GM19395 (cell line): Measurements from ENCODE around the gene COX8A.
"Not testable (repeated sequence)": the region's sequence is repeated elsewhere in the genome, so short reads cannot be mapped to it uniquely, and the experiment has no call there.

ENCODE experiments used
- ATAC-seq: cut with Tn5 transposase; IDR thresholded peaks from one replicate; pipeline ENCODE4 v1.9.1; 2021; ENCODE audit warnings: mild to moderate bottlenecking, moderate library complexity; ENCODE audit not compliant: unreplicated experiment

Gene COX8A, protein sequence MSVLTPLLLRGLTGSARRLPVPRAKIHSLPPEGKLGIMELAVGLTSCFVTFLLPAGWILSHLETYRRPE

DNA sequence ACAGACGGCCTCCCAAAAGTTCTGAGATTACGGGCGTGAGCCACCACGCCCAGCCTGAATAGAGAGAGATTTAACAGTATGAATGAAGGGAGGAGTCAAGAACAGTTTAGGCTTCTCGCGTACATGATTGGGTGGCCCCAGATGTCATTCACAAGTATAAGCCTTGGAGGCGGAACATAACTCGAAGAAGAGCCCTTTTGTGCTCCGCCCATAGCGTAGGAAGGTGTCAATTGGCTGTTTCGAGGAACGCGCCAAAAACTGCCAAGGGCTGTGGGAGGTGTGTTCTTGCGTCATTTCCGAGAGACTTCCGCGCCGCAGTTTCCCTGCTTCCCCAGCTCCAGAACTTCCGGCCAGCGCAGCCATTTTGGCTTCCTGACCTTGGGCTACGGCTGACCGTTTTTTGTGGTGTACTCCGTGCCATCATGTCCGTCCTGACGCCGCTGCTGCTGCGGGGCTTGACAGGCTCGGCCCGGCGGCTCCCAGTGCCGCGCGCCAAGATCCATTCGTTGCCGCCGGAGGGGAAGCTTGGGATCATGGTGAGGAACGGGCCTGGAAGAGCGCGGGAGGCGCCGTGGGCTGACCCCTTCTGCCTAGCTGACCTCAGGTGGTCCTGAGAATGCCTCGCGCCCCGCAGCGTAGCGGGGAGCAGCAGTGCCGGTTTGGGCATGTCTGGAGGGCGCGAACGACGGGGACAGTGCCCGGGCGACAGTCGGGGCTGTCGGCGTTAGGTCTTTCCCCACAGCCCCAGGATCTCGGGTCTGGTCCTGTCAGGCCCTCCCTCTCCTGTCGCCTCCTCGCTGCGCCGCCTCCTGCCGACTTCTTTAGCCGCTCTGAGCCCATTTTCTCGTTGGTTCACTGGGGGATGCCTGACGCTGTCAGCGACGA, at the start of gene COX8A:
TSS of gene COX8A (plus strand) at position 362 of the 885 bp plus-strand sequence. CDS start at position 423, 61 bp downstream.
- ATAC-seq = peak; percentile 96

DNA sequence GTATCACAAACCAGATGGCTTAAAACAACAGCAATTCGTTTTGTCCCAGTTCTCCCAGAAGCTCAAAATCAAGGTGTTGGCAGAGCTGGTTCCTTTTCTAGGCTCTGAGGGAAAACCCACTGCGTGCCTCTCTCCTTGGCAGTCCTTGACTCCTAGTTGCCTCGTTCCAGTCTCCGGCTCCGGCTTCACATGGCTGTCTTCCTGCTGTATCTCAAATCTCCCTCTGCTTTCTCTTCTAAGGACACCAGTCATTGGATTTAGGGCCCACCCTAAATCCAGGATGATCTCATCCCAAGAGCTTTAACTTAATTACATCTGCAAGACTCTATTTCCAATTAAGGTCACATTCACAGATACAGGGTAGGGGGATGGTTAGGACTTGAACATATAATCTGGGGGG, 44.8 kb upstream of the COX8A start:
- no peak for ATAC-seq

DNA sequence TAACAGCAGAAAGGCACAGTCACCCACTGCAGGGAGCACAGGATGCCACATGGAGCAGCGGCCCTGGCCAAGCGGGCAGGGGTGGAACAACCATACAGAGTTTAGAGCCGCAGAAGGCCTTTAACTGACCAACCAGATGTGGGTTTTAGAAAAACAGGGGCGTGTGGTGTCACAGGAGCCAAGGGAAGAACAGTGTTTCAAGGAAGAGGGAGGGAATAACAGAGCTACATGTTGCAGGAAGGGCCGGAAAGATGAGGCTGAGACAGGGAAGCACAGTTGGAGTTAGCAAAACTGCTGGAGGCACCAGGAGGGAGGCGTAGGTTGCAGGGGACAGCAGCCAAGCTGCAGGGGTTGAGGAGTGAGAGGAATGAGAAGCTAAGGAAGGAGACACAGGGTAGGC, 43.4 kb upstream of the COX8A start:
- no peak for ATAC-seq

DNA sequence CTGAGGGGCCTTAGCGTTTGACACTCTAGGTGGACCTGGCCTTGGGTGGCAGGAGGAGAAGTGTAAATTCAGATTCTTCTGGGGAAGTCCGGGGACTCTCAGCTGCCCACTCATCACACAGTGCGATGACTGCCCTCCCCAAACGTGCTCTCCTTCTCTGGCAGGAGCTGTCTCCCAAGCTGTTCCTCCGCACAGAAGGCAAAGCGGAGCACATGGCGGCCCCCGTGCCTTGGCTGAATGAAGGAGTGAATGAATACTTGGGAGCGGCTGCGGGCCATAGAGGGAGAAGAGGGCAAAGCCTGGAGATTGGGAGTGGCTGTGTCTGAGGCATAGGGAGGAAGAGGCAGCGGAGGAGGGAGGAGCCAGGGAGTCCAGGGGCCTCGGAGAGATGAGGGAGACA, 42.5 kb upstream of the COX8A start:
- no peak for ATAC-seq

DNA sequence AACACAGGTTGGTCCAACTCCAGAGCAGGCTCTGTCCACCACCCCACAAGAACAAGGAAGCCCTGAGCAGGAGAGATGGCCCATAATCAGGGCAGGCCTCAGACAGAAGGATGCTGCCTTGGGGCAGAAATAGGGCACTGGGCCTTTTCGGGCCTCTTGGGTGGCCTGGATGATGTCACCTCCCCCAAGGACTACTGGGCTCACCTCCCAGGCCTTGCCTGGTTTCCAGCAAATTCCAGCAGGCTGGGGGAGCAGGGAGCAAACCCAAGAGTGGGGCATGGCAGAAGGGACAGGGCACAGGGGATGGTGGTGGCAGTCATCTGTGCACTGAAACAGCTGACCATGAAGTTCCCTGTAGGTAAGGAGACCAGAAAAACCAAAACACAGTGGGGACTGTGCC, 41.0 kb upstream of the COX8A start:
- ATAC-seq = no peak

DNA sequence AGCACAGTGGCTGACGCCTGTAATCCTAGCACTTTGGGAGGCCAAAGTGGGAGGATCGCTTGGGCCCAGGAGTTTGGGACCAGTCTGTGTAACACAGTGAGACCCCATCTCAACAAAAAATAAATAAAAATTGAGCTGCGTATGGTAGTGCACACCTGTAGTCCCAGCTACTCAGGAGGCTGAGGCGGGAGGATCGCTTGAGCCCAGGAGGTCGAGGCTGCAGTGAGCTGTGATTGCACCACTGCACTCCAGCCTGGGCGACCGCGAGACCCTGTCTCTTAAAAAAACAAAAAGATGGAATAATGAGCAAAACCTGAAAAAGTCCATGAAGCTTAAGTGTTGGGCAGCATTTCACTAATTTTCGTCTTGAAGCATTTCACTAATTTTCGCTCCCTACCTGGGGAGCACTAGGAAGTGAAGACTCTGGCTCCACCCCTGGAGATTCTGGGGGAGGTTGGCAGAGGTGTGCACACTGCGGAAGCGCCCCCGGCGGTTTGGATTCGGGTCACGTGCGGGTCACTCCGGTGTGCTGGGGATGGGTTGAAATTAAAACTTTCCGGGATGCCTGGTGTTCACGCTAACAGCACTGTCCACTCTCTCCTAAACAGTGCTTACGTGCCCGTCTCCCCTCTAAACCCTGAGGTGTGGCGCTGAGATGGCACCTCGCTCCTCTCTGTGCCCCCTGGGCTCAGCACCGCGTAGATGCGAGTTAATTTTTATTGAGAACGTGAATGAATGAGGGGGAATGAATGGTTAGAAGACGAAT, 36.5 kb upstream of the COX8A start:
- ATAC-seq = peak; percentile 17

DNA sequence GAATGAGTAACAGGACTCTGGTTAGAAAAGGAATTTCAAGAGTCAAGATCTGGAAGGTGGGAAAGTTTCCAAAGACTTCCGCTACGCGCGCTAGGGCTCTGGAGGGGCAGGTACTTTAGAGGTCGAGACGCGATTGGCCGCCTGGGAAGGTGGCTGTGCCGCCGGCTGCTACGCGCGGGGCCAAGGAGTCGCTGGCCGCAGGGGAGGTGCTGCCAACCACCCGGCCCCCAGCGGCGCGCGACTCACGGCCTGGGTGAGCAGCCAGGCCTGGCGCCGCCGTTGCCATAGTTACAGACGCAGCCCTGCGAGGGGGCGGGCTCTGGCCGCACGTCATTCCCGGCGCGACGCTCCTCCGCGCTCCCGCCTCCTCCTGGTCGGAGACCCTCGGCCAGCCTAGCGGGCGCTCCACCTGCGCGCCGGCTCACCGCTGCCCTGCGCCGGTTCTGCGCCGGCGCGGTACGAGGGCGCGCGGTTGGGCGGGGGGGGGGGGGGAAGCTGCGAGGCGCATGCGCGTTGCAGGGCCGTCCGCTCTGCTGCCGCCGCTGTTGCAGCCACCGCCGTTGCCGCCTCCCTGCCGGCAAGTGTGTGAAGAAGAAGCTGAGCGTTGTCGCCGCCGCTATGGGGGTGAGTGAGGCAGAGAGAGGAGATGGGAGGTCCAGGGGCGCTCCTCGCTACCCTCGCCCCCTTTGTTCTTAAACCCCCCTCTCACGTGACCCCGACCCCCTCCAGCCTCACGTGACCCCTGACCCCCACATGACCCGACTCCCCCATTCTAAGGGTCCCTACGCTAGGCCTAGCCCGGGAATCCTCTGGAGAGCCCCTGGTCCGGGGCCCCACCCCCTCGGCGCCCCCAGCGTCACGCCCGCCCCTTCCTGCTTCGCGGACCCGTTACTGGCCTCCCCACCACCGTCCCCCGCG, 35.7 kb upstream of the COX8A start, which contains the start of gene NAA40:
TSS of gene NAA40 (plus strand) at position 524 of the 918 bp plus-strand sequence. CDS start at position 619, 95 bp downstream.
- ATAC-seq = peak; percentile 79

DNA sequence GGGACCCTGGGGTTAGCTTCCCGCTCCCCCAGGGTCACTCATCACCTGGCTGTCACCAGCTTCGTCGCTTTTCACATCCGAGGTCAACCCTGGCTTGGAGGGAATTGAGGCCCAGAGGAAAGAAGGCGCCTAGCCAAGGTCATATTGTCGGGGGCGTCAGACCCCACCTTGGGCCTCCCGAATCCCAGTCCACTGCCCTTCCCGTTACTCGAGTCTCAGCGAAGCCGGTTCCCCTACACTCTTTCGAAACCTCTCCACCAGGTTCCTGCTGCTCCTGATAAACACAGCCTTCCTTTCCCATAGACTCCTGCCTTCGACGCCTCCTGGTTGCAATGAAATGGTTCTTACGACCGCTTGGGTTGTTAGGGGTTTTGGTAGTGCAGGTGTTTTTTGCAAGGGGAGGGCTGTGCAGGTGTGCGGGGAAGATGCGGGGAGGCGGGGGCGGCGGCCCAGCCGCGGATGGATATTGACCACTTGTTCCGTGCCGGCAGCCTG, 35.0 kb upstream of the COX8A start:
- ATAC-seq = no peak

DNA sequence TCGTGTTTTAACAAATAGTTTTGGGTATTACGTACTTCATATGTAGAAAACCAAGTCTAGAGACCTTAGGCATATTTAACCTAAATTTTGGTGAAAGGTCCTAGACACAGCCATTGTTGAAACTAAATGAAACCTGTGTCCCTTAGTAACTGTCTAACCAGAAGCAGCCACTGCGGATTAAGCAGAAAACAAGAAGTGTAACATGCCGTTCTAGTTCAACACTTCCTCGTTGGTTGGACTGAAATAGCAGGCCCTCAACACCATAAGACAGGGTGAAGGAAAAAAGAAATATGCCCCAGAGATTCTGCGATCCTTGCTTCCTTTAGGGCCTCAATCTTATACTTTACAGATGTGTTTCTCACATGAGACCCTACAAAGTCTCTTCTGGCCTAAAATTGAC, 33.6 kb upstream of the COX8A start:
- no peak for ATAC-seq

DNA sequence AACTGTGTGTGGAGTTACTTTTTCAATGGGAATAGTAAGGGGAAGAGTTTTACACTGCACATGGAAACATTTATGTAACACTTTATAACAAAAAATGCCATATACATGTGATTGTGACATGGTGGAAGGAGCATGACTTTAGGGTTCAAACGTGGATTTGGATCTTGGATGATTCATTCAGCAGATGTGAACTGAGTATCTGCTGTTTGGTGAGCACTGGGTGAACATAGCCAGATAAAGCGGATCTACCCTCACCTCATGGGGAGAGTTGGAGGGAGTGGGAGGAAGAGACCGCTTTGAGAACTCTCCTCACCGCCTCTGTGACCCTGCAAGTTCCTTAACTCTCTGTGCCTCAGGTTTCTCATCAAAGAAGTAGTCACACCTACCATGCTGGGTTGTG, 32.5 kb upstream of the COX8A start:
- no peak for ATAC-seq

DNA sequence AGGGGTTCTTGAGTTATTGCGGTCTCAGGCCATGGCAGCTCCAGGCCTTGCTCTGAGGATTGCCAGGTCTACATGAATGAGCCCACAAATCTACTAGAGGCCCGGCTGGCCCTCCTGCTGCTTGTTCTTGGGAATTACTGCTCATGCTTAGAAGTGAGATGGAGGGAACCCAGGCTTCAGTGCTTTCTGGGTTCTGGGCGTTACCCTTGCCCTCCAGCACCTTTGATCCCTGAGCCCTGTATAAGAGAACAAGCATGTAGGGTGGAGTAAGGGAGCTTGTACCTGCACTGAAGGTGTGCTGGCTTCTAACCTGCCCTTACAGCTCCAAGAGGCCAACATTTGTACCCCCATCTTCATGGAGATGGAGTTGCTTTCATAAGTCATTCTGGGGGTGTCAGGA, 31.6 kb upstream of the COX8A start:
- ATAC-seq = no peak

DNA sequence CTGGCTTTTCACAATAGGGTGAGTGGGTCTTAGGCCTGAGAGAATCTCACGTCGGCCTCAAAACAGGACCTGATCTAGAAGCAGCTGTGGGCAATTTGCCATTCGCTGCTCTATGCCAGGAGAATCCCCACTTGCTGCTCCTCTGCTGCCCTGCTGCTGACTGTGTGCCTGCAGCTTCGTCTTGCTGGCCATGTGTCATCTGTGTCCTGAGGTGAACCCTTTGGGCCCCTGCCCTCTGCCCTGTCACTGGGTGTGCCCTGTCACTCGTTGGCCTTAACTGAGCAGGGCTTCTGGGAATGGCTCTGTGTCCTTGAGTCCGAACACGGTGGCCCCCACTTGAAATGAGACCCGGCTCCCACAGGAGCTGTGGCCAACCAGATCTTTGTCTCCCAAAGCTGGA, 29.4 kb upstream of the COX8A start:
- no peak for ATAC-seq

DNA sequence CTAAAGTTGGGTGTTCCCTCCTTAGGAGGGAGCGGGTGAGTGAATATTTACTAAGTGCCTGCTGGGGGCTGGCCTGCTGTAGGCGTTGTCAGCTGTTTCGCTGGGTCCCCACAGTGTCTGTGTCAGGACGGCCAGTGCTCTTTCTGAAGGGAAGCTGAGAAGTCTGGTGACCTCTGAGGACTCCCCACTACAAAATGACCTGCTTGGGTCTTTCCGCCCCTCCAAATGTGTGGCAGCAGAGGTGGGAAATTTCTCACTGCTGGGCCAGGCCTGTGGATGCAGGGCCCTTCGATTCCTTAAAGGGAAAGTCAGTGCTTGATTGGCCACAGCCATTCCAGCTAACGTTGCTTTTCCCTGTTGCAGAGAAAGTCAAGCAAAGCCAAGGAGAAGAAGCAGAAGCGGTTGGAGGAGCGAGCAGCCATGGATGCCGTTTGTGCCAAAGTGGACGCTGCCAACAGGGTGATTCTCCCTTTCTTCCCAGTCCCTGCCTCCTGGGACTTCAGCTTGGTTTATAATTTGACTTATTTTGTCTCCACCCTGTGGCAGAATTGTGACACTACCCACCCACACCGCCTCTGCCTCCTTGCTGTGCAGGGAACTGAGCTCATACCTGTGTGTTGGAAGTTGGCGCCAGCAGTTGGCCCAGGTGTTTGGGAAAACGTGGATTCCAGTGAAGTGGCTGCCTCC, 28.8 kb upstream of the COX8A start:
- ATAC-seq = no peak

DNA sequence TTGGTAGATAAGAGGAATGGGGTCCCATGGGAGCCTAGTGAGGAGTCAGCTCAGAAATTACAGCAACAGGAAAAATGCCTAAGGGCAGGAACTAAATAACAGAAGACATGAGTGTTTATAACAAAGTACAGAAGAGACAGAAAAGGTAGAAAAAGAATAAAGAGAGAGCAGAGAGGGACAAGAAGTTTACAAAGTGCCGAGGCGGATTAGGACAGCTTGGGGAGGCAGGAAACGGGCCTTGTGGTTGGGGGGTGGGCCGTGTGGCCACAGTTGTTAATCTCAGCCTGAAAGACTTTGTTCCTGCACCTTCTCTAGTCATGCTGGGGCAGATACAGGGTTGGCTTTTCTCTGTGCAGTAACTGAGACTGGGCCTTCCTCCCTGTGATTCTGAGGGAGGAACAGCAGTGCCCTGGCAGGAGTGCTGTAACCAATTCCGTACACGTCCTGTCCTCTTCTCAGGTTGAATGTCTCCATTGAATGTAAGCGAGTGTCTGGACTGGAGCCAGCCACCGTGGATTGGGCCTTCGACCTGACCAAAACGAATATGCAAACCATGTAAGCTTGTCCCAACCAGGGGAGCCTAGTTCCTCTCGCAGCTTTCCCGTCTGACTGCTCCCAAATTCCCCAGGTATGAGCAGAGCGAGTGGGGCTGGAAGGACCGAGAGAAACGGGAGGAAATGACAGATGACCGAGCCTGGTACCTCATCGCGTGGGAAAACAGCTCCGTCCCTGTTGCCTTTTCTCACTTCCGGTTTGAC, 22.5 kb upstream of the COX8A start:
- ATAC-seq = no peak

DNA sequence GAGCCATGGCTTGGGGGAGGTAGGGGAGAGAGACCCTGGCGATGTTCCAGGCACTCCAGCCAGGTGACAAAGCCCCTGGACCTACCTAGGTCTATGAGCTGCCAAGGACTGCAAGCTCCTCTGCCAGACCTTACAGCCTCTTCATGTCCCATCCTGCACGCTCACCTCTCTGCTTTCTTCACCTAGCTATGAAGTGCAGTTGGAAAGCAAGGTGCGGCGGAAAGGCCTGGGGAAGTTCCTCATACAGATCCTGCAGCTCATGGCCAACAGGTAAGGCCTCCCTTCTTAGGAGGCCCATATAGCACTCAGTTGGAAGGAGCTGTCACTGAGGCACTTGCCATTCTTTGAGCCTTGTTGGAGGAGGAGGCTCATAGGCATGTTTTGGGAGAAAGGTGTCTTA, 21.9 kb upstream of the COX8A start:
- no peak for ATAC-seq

DNA sequence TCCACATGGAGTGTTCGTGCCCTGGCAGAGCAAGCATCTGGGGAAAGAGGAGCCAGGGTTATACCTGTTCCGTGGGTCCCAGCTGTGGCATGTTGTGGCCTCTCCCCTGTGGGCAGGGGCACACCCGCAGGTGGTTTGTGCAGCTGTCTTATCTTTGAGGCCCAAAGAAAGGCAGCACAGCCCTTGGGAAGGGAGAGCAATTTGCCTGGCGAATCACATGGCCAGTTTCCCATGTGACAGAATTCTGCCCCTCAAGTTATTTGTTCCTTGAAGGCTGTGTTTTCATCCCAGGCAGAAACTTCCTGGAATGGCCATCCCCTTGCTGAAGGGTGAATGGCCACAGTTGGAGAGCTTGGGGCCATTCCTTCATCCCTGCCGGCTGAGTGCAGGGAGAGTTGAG, 16.4 kb upstream of the COX8A start:
- no peak for ATAC-seq

DNA sequence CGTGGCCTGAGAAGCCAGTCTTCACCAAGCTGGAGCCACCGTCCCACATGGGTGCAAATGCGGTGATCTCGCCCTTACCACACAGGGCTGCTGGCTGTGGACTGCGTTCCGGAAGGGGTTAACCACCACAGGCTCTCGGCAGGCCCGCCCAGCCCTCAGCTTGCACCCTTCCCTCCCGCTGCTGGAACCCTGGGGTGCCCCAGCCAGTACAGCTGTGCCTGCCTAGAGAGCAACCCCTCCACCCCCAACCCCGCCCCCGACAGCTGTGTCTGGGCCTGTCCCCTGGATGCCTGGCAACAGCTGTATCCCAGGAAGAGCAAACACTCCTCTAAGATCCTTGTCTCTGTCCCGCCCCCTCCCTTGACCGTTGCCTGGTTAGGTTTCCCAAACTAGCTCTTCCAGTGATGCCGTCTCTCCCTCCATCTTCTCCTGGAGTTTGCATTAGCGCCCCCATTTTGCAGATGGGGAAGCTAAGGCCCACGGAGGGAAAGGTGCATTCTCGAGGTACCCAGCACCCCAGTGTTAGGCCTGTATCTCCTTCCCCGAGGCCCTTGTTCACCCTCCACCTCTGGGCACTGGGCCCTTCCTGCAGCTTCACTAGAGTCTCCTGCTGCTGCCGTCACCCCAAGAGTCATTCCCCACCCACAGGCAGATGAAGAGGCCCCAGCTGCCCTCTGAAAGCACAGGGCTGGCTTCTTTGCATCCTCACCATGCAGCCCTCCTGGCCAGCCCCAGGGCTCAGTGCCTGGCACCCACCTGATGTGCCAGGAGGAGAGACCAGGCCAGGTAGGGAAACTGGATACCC, 12.6 kb upstream of the COX8A start:
- ATAC-seq = no peak

DNA sequence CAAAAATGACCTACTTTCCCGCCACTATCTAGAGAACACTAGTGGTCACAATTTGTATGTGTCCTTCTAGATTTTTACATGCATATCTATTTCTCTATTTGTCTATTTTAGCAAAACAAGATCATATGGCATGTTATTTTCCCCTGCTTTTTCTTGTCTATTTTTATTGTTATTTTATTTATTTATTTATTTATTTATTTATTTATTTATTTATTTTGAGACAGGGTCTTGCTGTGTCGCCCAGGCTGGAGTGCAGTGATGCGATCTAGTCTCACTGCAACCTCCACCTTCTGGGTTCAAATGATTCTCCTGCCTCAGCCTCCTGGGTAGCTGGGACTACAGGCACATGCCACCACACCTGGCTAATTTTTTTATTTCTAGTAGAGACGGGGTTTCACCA, 10.5 kb upstream of the COX8A start:
- not testable (repeated sequence) for ATAC-seq
